ENCODE measurements around the gene VMAC.

GRCh38 chr19:5917431-5918107 is 12.9 kb downstream of the VMAC start:
- TF ChIP-seq EZH2 (IDR thresholded peaks at IDR 0.05), result no peak
- TF ChIP-seq POLR2AphosphoS5 (IDR thresholded peaks at IDR 0.05; ENCODE audit: borderline replicate concordance, low read depth, low read length), result no peak
- no peak for TF ChIP-seq FOXP2 (optimal IDR thresholded peaks at IDR 0.05; ENCODE audit: control extremely low read depth, extremely low read length, insufficient read depth)
